RKO (cell line): ENCODE results near the gene RNF26.

Source experiments
- DNase-seq: peaks from one replicate; pipeline ENCODE4 v3.0.0-alpha.2; 2016; ENCODE audit warnings: low spot score

Gene RNF26

DNA sequence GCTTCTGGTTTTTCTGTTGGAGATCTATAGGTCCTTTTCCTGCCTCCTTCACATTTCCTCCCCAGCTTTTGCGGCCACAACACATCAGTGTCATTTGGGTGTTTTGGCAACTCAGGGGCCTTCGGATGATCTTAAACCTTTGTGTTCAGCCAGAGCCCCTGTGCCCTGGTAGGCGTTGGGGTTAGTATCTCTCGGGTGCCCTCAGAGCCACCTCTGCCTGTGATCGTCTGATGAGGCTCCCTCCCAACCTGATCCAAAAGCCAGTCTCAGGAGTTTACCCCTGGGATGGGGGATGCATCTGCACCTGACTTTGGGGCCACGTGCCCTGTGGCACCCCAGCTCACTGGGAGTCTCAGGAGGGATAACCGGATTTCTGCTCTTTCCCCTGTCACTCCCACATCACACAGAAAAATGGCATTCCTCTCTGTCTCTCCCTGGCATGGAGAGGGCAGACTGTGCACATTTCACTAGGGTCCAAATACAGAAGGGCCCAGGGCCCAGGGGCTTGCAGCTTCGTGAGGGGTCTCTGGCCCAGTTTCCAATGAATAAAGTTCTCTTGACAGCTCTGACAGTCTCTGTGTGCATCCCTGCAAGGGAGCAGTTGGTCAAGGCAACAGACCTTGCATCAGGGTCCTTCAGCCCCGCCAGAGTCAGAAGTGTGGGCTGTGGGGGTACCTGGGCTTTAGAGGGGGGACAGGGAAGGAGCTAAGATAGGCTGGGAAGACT is 2.6 kb downstream of the RNF26 start:
- no peak for DNase-seq

DNA sequence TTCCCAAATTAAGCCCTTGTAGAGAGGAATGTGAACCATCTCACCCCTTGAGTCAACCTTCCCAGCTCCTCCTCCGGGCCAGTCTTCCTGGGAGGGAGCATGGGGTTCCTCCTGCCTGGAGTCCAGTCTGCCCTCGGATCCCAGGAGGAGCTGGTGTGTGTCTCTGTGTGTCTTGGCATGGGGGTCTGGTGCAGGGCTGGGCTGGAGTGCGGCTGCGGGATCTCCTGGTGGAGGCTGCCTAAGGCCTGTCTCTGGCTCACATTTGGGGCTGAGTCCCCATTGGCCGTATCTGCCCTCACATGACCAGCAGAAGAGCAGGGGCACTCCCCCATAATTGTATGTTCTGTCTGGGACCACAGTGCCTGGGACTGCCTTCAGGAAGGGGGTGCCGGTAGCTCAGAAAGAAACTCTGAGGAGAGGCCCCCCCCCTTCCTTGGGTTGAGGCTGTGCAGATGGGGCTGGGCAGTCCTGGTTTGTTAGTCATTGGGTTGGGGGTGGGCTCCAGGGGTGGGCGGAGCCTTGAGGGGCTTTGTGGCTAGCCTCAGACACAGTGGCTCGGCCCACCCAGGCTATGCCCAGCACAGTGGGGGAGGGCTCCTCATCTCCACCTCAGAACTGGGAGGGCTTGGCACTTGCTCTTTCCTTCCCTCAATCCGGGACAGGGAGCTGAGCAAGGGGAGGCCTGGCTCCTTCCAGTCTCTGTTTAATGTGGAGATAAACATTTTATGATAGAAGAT is 3.4 kb downstream of the RNF26 start:
- DNase-seq: no peak

DNA sequence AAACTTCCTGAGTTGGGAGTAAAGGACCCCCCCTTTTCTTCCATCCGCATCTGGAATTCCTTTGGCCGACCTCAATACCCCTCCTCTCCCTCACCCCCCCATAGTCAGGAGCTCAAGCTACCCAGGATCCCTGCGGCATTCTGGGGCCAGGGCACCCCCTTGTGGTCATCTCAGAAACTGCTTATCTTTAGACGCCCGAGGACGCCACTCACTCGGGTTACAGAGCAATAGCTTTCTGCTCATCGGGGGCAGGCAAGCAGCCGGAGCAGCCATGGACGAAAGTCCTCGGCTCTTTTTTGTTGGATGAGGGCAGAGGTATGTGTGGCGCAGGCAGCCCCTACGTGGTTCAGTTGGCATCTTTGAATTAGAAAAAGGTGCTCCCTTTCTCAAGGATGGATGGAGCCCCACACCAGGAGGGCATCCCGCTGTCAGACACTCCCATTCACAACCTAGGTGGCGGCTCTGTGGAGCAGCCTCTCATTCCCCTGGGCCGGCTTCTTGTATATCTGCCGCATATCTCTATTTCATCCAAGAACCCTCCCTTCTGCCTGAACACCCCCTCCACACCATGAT is 4.1 kb downstream of the RNF26 start:
- peak; percentile 50 for DNase-seq

DNA sequence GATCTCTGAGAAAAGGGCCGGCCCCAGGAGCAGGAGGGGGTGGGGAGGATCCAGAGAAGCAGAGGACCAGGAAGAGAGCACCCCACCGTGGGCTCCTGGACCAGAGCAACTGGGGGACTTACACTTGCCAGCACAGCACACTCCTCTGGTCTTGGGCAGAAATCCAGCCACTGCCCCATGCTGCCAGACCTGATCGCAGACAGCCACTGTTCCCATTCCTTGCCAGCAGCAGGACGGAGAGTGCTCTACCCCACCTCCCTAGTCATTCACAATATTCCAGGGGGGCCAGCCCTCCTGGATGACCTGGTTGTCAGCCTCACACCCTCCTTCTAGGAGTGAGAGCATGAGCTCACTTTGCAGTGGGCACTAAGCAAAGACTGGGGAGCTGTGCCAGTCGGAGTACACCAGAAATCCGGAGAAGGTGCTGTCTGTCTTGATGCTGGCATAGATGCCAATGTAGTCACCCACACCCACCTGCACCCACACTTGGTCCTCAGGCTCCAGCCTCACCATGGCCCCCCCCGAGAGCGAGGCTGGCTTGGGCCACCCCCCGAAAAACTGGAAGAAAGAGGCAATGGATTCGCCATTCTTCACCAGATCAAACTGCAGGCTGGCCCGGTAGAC is 4.8 kb downstream of the RNF26 start:
- no peak for DNase-seq

GRCh38 chr11:119339589-119340334 is 5.4 kb downstream of the RNF26 start:
- DNase-seq: no peak

- DNase-seq: no peak
These were observed 6.3 kb downstream of the RNF26 start, which contains the start of gene C1QTNF5 for GRCh38 chr11:119340335-119341221. Gene C1QTNF5, minus strand, starts transcription at chr11:119340883. Its CDS starts 486 bp downstream, at chr11:119340397.

- DNase-seq: no peak
These were observed 7.1 kb downstream of the RNF26 start for GRCh38 chr11:119341222-119342022.

- no peak for DNase-seq
These were observed 7.6 kb downstream of the RNF26 start for GRCh38 chr11:119342023-119342300.

DNA sequence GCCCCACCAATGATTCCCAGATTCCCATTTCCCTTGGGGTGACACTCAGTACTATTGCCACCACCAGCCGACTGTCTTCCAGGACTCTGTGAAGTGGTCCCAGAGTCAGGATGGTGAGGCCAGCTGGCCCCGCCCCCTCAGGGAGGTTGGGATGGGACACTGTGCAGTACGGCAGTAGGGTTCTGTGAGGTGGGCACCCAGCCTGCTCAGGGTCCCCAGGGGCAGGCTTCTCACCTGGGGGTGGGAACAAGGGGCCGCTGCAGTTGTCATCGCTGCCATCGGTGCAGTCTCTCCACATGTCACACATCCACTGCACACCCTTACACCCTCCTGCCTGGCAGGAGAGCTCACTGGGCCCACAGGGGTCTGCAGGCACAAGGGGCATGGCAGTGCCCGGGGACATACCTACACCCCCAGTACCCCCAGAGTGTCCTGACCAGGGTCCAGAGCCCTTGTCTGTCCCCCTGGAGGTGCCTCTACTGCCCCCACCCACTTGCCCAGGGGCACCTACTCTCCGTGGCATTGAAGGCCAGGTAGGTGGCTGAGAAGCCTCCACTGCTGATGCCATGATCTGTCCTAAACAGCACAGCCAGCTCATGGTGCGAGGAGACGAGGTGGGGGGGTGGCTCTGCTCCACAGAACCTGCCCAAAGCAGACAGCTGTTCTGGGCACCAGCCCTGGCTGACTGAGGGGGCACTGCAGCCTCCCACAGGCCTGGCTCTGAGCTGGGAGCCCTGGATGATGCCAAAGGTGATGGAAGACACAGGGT is 8.2 kb downstream of the RNF26 start:
- no peak for DNase-seq

GRCh38 chr11:119343726-119344125 is 9.4 kb downstream of the RNF26 start:
- DNase-seq: no peak

DNA sequence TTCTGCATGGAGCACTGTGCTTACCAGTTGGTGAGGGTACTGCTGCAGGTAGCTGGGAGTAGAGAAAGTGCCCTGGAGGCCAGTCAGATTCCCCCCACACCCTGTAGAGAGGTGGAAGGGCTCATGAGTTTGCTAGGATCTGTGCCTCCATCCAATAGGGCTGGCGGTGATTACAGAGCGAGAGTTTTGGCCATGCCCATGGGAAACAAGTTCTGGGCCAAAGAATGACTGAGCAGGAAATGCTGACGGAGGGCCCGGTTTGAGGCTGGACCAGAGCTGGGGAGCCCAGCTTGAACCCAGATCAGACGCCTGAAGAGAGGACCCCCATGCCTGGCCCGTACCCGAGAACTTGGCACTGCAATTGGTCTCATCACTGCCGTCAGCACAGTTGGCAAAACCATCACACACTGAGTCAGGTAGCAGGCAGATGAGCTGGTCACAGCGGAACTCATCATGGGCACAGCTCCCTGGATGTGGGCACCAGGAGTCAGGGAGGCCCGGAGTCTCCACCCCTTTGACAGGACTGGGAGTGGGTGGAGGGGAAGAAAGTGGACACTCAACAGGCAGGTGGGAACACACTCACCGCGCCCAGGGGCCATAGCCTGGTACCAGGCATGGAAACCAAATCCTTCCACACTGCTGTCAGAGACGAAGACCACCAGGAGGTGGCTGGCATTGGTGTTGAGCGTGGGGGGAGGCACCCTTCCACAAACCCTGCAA is 10.1 kb downstream of the RNF26 start:
- DNase-seq: no peak

DNA sequence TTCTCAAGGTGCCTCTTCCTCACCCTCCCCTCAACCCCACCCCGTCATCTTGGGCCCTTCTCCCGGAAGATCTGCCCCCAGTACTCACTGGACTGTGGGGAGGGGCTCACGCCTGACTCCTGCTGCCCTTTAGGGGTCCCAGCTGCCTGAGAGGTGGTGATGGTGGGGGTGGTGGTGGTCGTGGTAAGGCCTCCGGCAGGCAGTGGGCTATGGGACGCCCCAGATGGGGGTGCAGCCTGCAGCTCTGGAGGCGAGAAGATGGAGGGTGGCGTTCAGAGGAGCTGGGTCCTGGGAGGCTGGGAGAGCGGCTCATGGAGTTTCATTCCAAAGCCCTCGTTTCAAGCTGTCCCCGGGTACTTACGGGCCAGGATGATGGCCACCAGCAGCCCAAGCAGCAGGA is 11.4 kb downstream of the RNF26 start:
- DNase-seq: no peak

GRCh38 chr11:119346605-119347004 is 12.3 kb downstream of the RNF26 start, which contains the start of gene MFRP:
Gene MFRP, minus strand, starts transcription at chr11:119346705. Its CDS starts 192 bp downstream, at chr11:119346513.
- DNase-seq: no peak

GRCh38 chr11:119347242-119347641 is 12.9 kb downstream of the RNF26 start:
- DNase-seq: no peak

DNA sequence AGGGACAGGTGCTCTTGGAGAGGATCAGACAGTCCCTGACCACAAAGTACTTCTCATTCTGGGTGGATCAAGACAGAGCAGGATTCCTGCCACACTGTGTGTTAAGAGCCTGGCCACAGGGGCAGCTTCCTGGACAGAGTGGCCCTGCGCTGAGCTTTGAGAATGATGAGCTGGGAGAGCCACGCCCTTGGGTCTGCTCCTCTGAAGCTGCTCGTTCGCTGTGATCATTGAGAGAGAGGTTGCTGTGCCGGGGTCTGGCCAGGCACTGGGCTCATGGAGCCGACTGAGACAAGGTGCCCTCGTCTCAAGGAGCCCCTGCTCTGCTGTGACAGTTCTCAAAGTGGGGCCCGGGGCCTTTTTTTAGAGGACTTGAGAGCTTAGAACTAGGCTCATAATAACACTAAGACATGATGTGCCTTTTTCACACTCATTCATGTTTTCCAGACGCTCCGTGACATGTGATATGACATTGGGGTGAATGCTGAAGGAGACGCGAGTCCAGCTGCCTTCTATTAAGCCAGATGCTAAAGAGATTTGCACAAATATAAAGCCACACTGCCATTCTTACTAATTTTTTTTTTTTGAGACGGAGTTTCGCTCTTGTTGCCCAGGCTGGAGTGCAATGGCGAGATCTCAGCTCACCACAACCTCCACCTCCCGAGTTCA is 13.7 kb downstream of the RNF26 start:
- DNase-seq: no peak

DNA sequence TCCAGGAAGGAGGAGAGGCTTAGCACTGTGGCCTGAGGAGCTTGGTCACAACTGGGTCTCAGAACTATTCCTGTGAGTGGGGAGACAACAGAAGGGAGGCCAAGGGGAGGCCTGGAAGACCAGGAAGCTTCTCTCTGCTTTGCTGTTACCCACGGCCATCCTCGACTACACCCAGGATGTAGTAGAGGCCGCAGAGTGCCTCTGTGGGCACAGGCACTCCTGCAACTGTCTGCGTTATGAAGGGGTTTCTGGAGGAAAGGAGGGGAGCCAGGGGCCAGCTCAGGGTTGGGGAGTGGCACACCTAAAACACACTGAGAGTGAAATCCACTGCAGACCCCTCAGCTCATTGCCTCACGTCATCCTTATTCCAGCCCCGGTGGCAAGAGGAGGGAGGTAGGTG is 16.0 kb downstream of the RNF26 start:
- DNase-seq: no peak

GRCh38 chr11:119351232-119351631 is 16.9 kb downstream of the RNF26 start:
- no peak for DNase-seq

- DNase-seq: no peak
These were observed 18.5 kb downstream of the RNF26 start for GRCh38 chr11:119352857-119353260.
